Natural killer cell treated with Interleukin-12 subunit alpha and Interleukin-12 subunit beta and Interleukin-15 and Interleukin-18, amount 100 ng/mL, for 72 hours (primary cell): ENCODE data around the gene RPS10. TPM values are rescaled to one million over a fixed set of nuclear protein-coding genes. Genes with fewer than 3 reads are reported as not detected.
"Not testable (repeated sequence)": the region's sequence is repeated elsewhere in the genome, so short reads cannot be mapped to it uniquely, and the experiment has no call there.

Experiments used
- ATAC-seq, 2 donors: fragments of 150-1000 bp; cut with Tn5 transposase in 1 of 2; sonication (Bioruptor Pico), chemical (Tn5 transposase) in 1 of 2; 2 replicates each; pipeline ENCODE4 v1.10.0; 2021
- DNase-seq: peaks from one replicate; pipeline ENCODE4 v3.0.0; 2022; ENCODE audit warnings: low spot score
- H3K27ac Mint-ChIP-seq, 2 donors: 1 replicate in 1 of 2; 2 replicates in 1 of 2; pipeline ENCODE4 v1.8.0; 2022; ENCODE audit warnings: mixed read lengths in 2 of 2, mild to moderate bottlenecking in 1 of 2, moderate library complexity in 1 of 2
- H3K27me3 Mint-ChIP-seq, 2 donors: 1 replicate in 1 of 2; 2 replicates in 1 of 2; pipeline ENCODE4 v1.8.0; 2022; ENCODE audit warnings: mixed read lengths in 2 of 2
- H3K36me3 Mint-ChIP-seq: one replicate; pipeline ENCODE4 v1.8.0; 2022; ENCODE audit warnings: mixed read lengths
- H3K4me1 Mint-ChIP-seq, 2 donors: 1 replicate in 1 of 2; 2 replicates in 1 of 2; pipeline ENCODE4 v1.8.0; 2022; ENCODE audit warnings: low read depth in 2 of 2, mixed read lengths in 2 of 2, mild to moderate bottlenecking in 1 of 2
- H3K4me3 Mint-ChIP-seq: one replicate; pipeline ENCODE4 v1.8.0; 2022; ENCODE audit warnings: mixed read lengths
- H3K9me3 Mint-ChIP-seq: 2 replicates; pipeline ENCODE4 v1.8.0; 2022; ENCODE audit warnings: mixed read lengths
- total RNA-seq, 2 donors: library from RNA; stranded (reverse); gene quantifications; one replicate each; pipeline ENCODE4 v1.2.3, GENCODE V29; 2022

Gene RPS10
- total RNA-seq, 2 donors from 2014 or later = 874 to 1,112 TPM

DNA sequence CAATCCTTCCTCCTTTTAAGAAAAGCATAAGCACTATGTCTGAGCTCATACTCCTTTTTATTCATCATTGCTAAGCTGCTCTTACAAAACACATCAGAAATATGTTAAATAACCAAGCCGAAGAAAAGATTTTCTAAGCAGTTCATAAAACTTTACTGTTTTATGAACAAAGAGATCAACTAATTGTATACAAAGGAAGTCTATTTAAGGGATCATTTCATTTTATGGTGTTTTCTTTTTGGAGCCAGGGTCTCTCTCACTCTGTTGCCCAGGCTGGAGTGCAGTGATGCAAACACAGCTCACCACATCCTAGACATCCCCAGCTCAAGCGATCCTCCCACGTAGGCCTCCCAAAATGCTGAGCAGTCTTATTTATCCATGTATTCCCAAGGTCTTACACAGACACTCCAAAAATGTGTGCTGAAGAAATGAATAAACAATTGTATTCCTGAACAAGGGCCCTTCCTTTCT lies 42.7 kb downstream of the RPS10 start:
- no peak for DNase-seq
- Mint-ChIP-seq H3K4me3 (no peak overlapping the region), H3K27me3 (no peaks in the 10 kb centered on the region), H3K27ac (no peak overlapping the region), H3K4me1 (peaks cover 11 to 15% of the 10 kb centered on the region in 2 donors), H3K36me3 (no peaks in the 10 kb centered on the region), H3K9me3 (no peaks in the 10 kb centered on the region)
- no peak for ATAC-seq

DNA sequence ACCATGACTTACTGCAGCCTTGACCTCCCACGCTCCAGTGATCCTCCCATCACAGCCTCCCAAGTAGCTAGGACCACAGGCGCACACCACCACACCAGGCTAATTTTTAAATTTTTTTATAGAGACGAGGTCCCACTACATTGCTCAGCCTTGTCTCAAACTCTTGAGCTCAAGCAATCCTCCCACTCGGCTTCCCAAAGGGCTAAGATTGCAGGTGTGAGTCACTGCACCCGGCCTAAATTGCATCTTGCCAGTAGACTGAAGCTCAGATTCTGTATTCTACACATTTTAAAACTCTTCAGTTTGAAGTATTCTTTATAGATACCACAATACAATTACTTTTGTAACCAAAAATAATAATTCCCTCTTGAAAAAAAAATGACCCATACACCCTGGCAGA lies 44.8 kb downstream of the RPS10 start:
- no peak overlapping the region for H3K4me3 Mint-ChIP-seq
- H3K9me3 Mint-ChIP-seq = no peaks in the 10 kb centered on the region
- H3K4me1 Mint-ChIP-seq = peaks cover 11% of the 10 kb centered on the region in 2 donors
- no peak for ATAC-seq
- no peak for DNase-seq
- H3K27ac Mint-ChIP-seq = no peak overlapping the region
- no peaks in the 10 kb centered on the region for H3K36me3 Mint-ChIP-seq
- no peaks in the 10 kb centered on the region for H3K27me3 Mint-ChIP-seq

DNA sequence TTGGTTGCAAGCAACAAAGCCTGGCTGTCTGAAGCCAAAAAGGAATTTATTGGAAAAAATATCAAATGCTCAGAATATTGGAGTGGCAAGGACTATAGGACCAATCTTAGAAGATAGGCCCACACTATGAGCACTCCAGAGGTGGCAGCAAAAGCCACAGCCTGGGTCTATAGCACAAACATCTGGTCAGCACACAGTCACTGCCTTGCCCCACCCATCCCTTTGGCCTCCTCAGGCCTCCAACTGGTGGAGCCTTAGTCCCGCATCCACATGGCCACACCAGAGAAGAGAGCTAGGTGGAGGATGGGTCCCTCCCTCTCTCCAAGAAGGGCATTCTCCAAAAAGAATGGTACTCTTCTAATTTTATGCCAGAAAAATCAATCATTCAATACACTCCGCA lies 47.4 kb downstream of the RPS10 start:
- no peak overlapping the region for H3K27ac Mint-ChIP-seq
- H3K9me3 Mint-ChIP-seq = no peaks in the 10 kb centered on the region
- DNase-seq (no peak), ATAC-seq (no peak)
- H3K27me3 Mint-ChIP-seq = no peaks in the 10 kb centered on the region
- peaks cover 8% of the 10 kb centered on the region in 2 donors for H3K4me1 Mint-ChIP-seq
- H3K4me3 Mint-ChIP-seq = no peak overlapping the region
- no peaks in the 10 kb centered on the region for H3K36me3 Mint-ChIP-seq

DNA sequence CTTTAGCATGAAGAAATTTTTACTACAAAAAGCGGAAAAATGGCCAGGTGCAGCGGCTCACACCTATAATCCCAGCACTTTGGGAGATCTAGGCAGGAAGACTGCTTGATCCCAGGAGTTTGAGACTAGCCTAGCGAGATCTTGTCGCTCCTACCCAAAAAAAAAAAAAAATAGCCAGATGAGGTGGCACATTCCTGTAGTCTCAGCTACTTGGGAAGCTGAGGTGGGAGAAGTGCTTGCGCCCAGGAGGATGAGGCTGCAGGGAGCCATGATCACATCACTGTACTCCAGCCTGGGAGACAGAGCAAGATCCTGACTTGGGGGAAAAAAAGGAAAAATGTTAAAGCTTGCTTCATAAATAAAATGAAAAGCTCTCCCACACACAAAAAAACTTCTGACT lies 47.9 kb downstream of the RPS10 start:
- no peak for DNase-seq
- Mint-ChIP-seq H3K9me3 (no peaks in the 10 kb centered on the region), H3K36me3 (no peaks in the 10 kb centered on the region), H3K27ac (no peak overlapping the region), H3K4me3 (no peak overlapping the region), H3K27me3 (no peaks in the 10 kb centered on the region), H3K4me1 (peaks cover 5% of the 10 kb centered on the region in 2 donors)
- ATAC-seq = no peak

DNA sequence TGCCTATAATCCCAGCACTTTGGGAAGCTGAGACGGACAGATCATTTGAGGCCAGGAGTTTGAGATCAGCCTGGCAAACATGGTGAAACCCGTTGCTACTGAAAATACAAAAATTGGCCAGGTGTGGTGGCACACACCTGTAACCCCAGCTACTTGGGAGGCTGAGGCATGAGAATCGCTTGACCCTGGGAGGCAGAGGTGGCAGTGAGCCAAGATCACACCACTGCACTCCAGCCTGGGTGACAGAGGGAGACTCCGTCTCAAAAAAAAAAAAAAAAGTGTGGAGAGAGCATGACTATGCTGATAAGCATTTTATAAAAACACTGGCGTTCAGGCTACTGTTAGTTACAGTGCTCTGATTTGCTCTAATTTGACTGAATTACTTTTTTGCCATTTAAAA lies 48.3 kb downstream of the RPS10 start:
- H3K4me3 Mint-ChIP-seq, ATAC-seq, H3K4me1 Mint-ChIP-seq, H3K27me3 Mint-ChIP-seq, H3K9me3 Mint-ChIP-seq, DNase-seq, H3K27ac Mint-ChIP-seq, H3K36me3 Mint-ChIP-seq: not testable (repeated sequence)

DNA sequence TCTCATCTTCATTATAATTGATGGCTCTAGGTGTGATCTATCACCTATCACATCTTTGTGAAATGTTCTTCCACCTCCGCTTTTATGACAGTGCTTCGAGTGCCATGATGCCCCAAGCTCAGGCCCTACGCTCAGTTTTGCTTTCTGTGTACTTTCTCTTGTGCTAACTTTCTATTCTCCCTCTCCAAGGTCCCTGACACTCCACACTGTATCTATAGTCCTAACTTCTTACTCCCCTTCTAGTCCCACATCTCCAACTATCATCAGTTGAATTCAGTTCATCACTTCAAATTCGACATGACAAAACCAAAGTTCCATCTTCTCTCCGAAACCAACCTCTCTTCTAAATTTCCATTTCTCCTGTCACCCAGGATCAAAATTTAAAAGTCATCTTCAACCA lies 50.0 kb downstream of the RPS10 start:
- Mint-ChIP-seq H3K27ac (no peak overlapping the region), H3K4me3 (no peak overlapping the region), H3K9me3 (no peaks in the 10 kb centered on the region), H3K36me3 (no peaks in the 10 kb centered on the region), H3K4me1 (peaks cover 0 to 5% of the 10 kb centered on the region in 2 donors), H3K27me3 (no peaks in the 10 kb centered on the region)
- ATAC-seq = no peak
- DNase-seq = no peak

DNA sequence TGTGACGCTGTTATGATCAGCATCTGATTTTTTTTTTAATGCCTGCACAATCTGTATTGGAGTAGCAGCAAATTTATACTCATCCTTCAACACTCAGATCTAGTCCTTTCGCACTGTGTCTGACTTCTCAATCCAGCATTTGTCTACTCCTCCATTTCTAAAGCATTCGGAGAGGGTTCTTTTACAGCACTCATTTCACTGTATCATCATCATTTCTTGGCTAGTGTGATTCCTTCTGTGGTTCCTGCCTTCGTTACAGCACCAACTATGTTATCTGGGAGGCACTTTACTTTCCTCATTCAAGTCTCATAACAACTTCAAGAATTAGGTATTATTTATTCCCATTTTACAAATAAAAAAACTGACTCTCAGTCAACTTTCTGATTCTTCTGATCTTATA lies 51.4 kb downstream of the RPS10 start:
- no peak overlapping the region for H3K27ac Mint-ChIP-seq
- no peak for ATAC-seq
- no peak overlapping the region for H3K4me3 Mint-ChIP-seq
- no peak for DNase-seq
- H3K9me3 Mint-ChIP-seq = no peaks in the 10 kb centered on the region
- H3K4me1 Mint-ChIP-seq = peaks cover 0 to 6% of the 10 kb centered on the region in 2 donors
- no peaks in the 10 kb centered on the region for H3K36me3 Mint-ChIP-seq
- H3K27me3 Mint-ChIP-seq = no peaks in the 10 kb centered on the region

DNA sequence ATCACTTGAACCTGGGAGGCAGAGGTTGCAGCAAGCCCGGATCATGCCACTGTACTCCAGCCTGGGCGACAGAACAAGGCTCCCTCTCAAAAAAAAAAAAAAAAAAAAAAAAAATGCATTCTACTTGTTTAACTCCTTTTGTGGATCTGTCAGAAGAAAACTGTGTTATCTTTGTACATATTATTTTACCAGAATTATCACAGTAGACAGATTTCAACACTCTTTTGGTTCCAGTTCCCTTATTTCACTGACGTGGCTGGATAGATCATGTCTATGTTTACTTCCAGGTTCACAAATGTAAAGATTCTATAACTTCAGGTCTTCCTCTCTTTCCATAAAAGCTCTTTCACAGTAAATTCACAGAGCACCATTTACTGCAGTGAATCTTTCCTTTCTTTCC lies 51.8 kb downstream of the RPS10 start:
- no peak overlapping the region for H3K4me3 Mint-ChIP-seq
- no peaks in the 10 kb centered on the region for H3K36me3 Mint-ChIP-seq
- H3K4me1 Mint-ChIP-seq = peaks cover 0 to 6% of the 10 kb centered on the region in 2 donors
- DNase-seq = no peak
- no peak for ATAC-seq
- no peaks in the 10 kb centered on the region for H3K27me3 Mint-ChIP-seq
- no peak overlapping the region for H3K27ac Mint-ChIP-seq
- H3K9me3 Mint-ChIP-seq = no peaks in the 10 kb centered on the region

GRCh38 chr6:34373511-34373910 lies 52.4 kb downstream of the RPS10 start:
- DNase-seq (no peak), ATAC-seq (no peak)
- H3K27ac Mint-ChIP-seq = no peak overlapping the region
- H3K4me1 Mint-ChIP-seq = peaks cover 0 to 3% of the 10 kb centered on the region in 2 donors
- H3K9me3 Mint-ChIP-seq = no peaks in the 10 kb centered on the region
- H3K36me3 Mint-ChIP-seq = no peaks in the 10 kb centered on the region
- no peaks in the 10 kb centered on the region for H3K27me3 Mint-ChIP-seq
- H3K4me3 Mint-ChIP-seq = no peak overlapping the region

DNA sequence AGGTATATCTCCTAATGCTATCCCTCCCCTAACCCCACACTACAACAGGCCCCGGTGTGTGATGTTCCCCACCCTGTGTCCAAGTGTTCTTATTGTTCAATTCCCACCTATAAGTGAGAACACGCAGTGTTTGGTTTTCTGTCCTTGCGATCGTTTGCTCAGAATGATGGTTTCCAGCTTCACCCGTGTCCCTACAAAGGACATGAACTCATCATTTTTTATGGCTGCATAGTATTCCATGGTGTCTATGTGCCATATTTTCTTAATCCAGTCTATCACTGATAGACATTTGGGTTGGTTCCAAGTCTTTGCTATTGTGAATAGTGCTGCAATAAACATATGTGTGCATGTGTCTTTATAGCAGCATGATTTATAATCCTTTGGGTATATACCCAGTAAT lies 54.0 kb downstream of the RPS10 start:
- H3K4me3 Mint-ChIP-seq, H3K36me3 Mint-ChIP-seq, H3K27me3 Mint-ChIP-seq, ATAC-seq, H3K27ac Mint-ChIP-seq, DNase-seq, H3K4me1 Mint-ChIP-seq, H3K9me3 Mint-ChIP-seq: not testable (repeated sequence)

DNA sequence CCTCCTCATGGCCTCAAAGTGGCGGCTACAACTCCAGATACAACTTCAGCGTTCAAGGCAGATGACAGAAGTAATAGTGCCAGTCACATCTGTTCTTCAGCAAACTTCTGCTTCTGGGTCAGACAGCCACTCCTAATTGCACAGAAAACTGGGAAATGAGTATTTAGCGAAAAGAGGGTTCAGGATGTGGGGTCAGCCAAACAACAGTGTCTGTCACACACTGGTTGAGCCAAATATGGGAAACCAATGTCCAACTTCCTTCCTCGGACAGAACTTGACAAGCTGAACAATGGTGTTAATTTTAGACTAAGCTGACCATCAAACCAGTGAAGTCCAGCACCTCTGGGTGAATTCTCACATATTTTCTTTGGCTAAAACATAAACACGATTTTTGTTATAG lies 55.5 kb downstream of the RPS10 start:
- Mint-ChIP-seq H3K27ac (peak overlapping the region in 1 of 2 donors; percentile 8), H3K36me3 (no peaks in the 10 kb centered on the region)
- no peak for ATAC-seq

GRCh38 chr6:34369385-34369784 lies 56.5 kb downstream of the RPS10 start:
- Mint-ChIP-seq H3K36me3 (no peaks in the 10 kb centered on the region), H3K27ac (no peak overlapping the region)
- no peak for ATAC-seq

More for the DNA sequence above, 55.5 kb downstream of the RPS10 start:
- H3K4me3 Mint-ChIP-seq = no peak overlapping the region
- DNase-seq = no peak
- no peaks in the 10 kb centered on the region for H3K27me3 Mint-ChIP-seq
- no peaks in the 10 kb centered on the region for H3K9me3 Mint-ChIP-seq
- peaks cover 0 to 6% of the 10 kb centered on the region in 2 donors for H3K4me1 Mint-ChIP-seq

More at GRCh38 chr6:34369385-34369784, 56.5 kb downstream of the RPS10 start:
- H3K4me3 Mint-ChIP-seq = no peak overlapping the region
- H3K9me3 Mint-ChIP-seq = no peaks in the 10 kb centered on the region
- no peak for DNase-seq
- H3K4me1 Mint-ChIP-seq = peaks cover 2 to 8% of the 10 kb centered on the region in 2 donors
- no peaks in the 10 kb centered on the region for H3K27me3 Mint-ChIP-seq

Other genes starting within 250 kb of the RPS10 start
- gene HMGA1, start 189.2 kb downstream of the RPS10 start, total RNA-seq = 100 to 1,000 TPM; 151 to 556 TPM
- 10 to 100 TPM; 15.9 to 20.9 TPM for gene SMIM29, start 177.1 kb downstream of the RPS10 start, total RNA-seq
- 10 to 100 TPM in 1 of 2 donors, 1 to 10 TPM in 1; 9.2 to 15.4 TPM for gene NUDT3, start 33.4 kb downstream of the RPS10 start, total RNA-seq
- under 1 TPM in 1 of 2 donors, not detected in 1; 0.19 TPM for gene PACSIN1, start 40.0 kb upstream of the RPS10 start, total RNA-seq
- not detected for gene SPDEF, start 130.3 kb upstream of the RPS10 start, total RNA-seq